IPS-NIHi7 (cell line): Measurements from ENCODE around the gene FBXO17.

ENCODE experiments used
- DNase-seq: peaks from one replicate; pipeline ENCODE4 v3.0.0; 2012; ENCODE audit warnings: mixed read lengths; ENCODE audit errors: extremely low spot score

The FBXO17 gene

DNA sequence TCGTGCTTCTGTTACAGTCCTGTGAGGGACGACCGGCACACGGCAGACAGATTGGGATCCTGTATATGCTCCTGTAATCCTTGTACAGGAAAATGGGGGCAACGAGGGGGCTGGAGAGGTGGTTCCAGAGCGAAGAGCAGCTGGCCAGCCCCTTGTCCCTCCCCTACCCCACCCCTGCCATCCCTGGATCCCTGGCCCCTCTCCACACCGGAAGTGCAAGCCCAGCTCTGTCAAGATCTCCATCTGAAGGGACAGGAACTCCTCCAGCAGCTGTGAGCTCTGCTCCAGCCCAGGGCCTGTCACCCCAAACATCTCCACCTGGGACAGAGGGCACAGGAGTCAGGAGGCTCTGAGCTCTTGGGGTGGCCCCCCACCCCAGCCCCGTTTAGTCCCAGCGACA, 58.0 kb downstream of the FBXO17 start:
- no peak for DNase-seq

DNA sequence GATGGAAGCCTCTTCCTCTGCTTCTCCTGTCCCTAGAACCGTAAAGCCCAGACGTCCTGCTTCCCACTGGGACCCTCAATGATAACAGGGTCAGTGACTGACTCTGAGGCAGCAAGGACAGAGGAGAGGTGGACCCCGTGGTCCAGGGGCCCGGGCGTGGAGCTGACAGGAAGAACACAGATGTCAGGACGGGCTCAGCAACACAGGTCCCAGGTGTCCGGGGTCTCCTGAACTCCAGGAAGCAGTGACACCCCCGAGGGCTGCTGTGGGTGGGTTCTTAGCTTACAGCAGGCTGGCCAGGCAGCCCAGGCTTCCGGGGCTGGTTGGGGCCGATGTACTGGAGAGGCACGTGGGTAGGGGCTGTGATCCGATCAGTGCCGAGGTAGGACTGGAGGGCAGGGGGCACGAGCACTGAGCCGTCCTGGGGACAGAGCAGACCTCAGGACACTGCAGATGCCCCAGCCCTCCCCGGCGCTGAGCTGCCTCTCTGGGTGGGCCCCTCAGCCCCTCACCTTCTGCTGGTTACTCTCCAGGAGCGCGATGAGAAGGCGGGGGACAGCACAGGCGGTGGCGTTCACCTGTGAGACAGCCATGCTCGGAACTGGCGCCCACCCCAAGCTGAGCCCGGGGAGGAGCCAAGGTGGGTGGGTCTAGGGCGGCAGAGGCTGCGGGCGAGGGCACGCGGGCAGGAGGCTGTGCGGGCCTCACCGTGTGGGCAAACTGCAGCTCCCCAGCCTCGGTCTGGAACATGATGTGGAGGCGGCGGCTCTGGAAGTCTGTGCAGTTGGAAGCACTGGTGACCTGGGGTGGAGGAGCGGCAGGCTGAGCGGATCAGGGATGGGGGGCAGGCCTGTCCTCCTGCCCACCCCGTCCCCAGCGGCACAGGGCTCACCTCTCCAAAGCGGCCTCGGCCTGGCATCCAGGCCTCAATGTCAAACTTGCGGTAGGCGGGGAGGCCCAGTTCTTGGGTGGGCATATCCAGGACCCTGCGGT, 59.9 kb downstream of the FBXO17 start:
- DNase-seq, result no peak

DNA sequence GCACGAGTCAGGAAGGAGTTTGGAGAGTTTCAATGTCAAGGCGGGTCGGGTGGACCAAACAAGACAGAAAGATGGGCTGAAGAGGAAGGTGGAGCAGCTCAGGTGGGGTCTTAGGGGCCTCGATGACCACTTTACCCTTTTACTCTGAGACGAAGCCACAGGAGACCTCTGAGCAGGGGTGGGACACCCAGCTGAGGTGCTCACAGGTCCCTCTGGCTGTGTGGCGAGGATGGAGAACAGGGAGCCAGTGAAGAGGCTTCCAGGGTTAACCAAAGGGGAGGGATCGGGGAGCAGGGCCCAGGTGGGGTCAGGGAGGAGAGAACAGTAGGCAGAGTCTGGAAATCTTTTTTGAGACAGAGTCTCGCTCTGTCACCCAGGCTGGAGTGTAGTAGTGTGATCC, 61.6 kb downstream of the FBXO17 start:
- DNase-seq, result no peak

- no peak for DNase-seq
Measured at GRCh38 chr19:38912600-38913514, 62.7 kb downstream of the FBXO17 start.

DNA sequence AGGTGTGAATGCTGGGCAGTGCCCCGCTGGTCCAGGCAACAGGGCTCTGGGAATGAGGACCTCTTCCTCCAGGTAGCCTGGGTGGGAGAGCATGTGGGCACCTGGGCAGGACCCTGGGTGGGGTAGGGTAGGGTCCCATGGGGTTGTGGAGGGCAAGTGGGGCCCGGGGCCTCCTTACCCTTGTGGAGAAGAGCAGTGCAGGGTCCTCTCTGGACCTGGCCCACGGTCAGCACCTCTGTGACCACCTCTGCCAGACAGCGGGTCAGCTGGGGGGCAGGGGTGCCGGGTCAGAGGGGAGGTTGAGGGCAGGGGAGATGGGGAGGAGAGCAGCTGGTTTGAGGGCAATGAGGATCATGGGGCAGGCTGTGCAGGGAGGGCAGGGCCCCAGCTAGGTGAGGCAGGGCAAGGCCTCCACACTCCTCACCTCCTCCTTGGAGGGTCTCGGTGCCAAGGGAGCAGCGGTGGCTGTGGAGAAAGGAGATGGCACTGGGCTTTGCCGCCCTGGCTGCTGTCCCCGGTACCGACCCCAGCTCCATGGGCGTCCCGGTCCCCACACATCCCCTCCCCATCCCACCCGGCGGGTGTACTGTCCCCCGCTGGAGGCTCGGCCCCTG, 64.0 kb downstream of the FBXO17 start:
- peak; percentile 34 for DNase-seq

- no peak for DNase-seq
Measured at GRCh38 chr19:38910488-38910887, 65.1 kb downstream of the FBXO17 start.

DNA sequence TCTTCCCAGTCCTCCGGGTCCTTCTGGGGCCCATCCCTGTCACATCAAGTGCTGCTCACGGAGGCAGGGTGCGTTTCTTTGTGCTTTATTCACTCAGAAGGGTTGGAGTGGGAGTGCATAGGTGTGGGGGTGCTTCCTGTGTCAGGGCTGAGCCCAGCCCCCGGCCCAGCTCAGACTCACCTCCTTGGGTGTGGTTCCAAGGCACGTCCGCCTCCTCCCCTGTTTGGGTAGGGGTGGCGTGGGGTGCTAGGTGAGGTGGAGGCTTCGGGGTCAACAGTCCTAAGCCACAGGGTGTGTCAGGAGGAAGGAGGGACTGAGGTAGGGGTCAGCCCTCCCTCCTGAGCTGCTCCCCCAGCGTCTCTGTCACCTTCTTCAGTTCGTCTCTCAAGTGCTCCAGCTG, 66.6 kb downstream of the FBXO17 start:
- DNase-seq, result no peak

GRCh38 chr19:38907670-38908069, 67.9 kb downstream of the FBXO17 start:
- no peak for DNase-seq

GRCh38 chr19:38907227-38907626, 68.3 kb downstream of the FBXO17 start:
- DNase-seq, result no peak

DNA sequence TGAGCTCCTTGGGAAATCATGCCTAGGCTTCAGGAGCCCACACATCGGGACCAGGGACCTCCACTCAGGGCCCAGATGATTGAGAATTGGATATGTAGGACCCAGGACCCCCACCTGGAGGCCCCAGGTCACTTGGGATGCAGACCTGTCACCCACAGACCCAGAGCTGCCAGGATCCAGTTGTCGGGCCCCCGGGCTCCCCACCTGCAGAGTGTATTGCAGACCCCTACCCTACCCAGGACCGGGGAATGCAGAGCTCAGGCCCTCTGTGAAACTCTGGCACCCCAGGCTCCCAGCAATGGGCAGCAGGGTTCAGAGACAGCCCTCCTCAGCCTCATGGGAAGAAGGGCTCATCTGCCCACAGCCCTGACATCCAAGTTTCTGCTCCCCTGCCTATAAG, 69.9 kb downstream of the FBXO17 start:
- DNase-seq, result no peak

DNA sequence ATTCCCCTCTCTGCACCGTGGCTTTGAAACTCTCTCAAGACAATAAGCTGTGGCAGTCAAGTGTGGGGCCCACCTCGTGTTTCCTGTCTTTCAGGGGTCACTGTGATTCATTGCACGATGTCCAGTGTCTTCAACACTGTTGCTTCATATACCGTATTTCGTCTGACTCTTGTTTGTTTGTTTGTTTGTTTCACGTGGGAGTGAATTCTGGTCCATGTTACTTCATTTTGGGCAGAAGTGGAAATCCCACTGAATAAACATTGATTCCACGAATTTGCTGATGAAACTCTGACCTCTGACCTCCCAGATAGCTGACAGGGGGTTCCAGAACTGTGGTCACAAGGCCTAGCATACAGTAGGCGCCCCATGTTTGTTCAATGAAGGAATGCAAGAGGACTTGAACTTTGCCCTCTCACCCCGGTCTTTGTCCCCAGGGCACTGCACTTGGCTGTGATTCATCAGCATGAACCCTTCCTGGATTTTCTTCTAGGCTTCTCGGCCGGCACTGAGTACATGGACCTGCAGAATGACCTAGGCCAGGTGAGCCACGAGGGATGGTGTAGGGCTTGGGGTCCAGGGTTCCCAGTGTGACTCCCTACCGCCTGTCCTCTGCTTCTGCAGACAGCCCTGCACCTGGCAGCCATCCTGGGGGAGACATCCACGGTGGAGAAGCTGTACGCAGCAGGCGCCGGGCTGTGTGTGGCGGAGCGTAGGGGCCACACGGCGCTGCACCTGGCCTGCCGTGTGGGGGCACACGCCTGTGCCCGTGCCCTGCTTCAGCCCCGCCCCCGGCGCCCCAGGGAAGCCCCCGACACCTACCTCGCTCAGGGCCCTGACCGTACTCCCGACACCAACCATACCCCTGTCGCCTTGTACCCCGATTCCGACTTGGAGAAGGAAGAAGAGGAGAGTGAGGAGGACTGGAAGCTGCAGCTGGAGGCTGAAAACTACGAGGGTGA, 70.7 kb downstream of the FBXO17 start:
- no peak for DNase-seq

GRCh38 chr19:38901683-38902082, 73.9 kb downstream of the FBXO17 start:
- no peak for DNase-seq

DNA sequence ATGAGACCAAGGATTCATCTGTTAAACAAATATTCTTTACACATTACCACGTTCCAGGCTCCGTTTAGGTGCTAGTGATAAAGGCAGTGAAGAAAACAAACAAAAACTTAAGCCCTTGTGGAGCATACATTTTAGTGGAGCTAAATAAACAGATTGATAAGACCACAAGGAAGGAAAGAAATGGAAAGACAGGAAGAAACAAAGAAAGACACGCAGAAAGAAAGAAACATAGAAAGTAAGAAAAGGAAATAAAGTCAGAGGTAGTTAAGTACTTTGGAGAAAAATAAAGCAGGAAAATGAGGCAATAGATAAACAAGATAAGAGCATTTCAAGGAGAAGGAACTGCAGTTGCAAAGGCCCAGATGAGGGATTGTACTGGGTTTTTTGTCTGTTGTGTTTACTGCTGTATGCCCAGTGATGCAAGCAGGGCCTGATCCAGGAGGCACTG, 74.8 kb downstream of the FBXO17 start:
- no peak for DNase-seq

DNA sequence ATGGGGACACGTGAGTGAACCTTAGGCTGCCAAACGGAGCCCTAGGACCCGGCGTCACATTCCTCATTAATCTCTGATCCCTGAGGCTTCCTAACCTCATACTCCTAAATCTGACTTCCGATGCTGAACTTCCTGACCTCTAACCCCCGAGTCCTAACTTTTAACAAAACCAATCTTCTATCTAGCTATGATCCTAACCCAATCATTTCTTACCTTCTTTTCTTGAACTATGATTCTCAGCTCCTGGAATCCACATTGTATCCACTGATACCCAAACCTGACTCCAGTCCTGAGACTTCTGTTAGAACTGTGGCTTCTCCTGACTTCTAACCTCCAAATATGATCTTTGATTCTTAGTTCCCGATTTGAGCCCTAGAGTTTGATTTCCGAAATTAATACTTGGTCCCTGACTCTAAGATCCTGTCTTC, 75.3 kb downstream of the FBXO17 start:
- DNase-seq, result no peak

GRCh38 chr19:38899447-38900201, 75.9 kb downstream of the FBXO17 start, which contains the start of the genes NFKBIB and SIRT2:
NFKBIB (plus strand) TSS chr19:38899969; CDS start chr19:38900033, 64 bp downstream.
SIRT2 (minus strand) TSS chr19:38899618; CDS start chr19:38899521, 97 bp downstream.
- peak; percentile 99 for DNase-seq

DNA sequence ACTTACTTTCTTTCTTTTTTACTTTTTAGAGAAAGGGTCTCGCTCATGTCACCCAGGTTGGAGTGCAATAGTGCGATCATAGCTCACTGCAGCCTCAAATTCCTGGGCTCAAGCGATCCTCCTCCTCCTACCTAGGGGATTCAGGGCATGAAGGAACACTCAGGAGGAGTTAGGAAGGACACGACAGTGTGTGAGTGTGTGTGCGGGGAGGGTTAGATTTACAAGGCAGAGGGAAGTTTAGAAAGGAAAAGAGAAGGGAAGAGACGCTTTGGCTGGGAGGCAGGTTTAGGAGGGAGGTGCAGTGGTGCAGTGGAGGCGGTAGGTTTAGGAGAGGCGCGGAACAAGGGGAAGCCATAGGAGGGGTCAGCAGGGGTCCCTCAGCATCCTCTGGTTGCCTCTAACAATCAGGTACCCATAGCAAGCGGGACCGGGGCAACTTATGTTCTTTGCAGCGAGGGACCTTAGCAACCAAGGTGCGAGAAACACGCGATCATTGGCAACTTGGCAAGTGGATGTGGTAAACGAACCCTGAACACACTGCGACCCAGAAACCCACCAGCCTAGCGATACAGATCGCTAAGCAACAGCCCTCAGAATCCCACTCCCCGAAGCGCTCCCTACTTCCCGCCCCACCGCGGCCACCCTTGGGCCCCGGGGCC, 76.6 kb downstream of the FBXO17 start:
- no peak for DNase-seq

DNA sequence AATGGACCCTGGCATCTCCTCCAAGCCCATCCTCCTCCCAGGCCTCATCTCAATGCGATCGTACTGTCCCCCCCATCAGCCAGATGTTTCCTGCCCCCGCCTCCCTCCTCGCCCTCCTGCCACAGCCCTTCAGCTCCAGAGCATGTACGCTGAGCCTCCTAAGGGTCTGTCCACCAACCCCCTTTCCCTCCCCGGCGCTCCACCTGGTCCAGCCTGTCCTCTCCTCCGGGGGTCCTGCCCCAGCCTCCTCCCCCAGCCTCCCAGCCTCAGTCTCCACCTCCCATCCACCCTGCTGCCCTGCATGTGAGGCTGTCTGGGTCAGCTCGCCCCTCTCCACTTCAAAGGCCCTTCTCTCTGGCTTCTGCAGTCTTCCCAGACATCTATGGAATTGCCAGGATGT, 80.6 kb downstream of the FBXO17 start:
- DNase-seq, result no peak

GRCh38 chr19:38893341-38893771, 82.2 kb downstream of the FBXO17 start:
- DNase-seq, result no peak

- DNase-seq, result no peak
Measured at GRCh38 chr19:38892841-38893240, 82.7 kb downstream of the FBXO17 start.
